NCI-H82 treated with DMSO at 0.1 percent for 48 hours (cell line): ENCODE data around the gene PRKCE.
A peak's percentile ranks its signal among the peaks of the same experiment; 100 is the strongest.

Experiments used
- DNase-seq: peaks from one replicate; lab custom pipeline; 2025; ENCODE audit not compliant: unreplicated experiment; lab: John Stamatoyannopoulos, UW

PRKCE gene

GRCh38 chr2:45774688-45775244 is 123.3 kb downstream of the PRKCE start:
- no peak for DNase-seq

GRCh38 chr2:45776160-45776955 is 124.9 kb downstream of the PRKCE start:
- no peak for DNase-seq

GRCh38 chr2:45777996-45778719 is 126.7 kb downstream of the PRKCE start:
- no peak for DNase-seq

GRCh38 chr2:45778720-45779171 is 127.3 kb downstream of the PRKCE start:
- DNase-seq = peak; percentile 36

GRCh38 chr2:45780541-45781463 is 129.3 kb downstream of the PRKCE start:
- no peak for DNase-seq

- no peak for DNase-seq
Observed at GRCh38 chr2:45781464-45781811, 130.0 kb downstream of the PRKCE start.

GRCh38 chr2:45782436-45782835 is 131.0 kb downstream of the PRKCE start:
- DNase-seq = no peak

GRCh38 chr2:45782986-45783385 is 131.5 kb downstream of the PRKCE start:
- no peak for DNase-seq

- DNase-seq = no peak
Observed at GRCh38 chr2:45786030-45786835, 134.8 kb downstream of the PRKCE start.

- DNase-seq = no peak
Observed at GRCh38 chr2:45786836-45787357, 135.4 kb downstream of the PRKCE start.

- DNase-seq = no peak
Observed at GRCh38 chr2:45788401-45788800, 136.9 kb downstream of the PRKCE start.

GRCh38 chr2:45789317-45789716 is 137.8 kb downstream of the PRKCE start:
- DNase-seq = no peak

- DNase-seq = no peak
Observed at GRCh38 chr2:45789961-45790723, 138.7 kb downstream of the PRKCE start.

- DNase-seq = no peak
Observed at GRCh38 chr2:45793305-45793962, 142.0 kb downstream of the PRKCE start.

GRCh38 chr2:45794134-45794617 is 142.7 kb downstream of the PRKCE start:
- no peak for DNase-seq

GRCh38 chr2:45796500-45796899 is 145.0 kb downstream of the PRKCE start:
- DNase-seq = no peak

GRCh38 chr2:45797451-45798230 is 146.2 kb downstream of the PRKCE start:
- DNase-seq = no peak
